K562 (cell line): ENCODE data around the gene ECSIT. TPM values are rescaled to one million over a fixed set of nuclear protein-coding genes. Genes with fewer than 3 reads are reported as not detected.

Experiments used
- BMI1 ChIP-seq: fragments of 150-350 bp; IDR thresholded peaks from 2 replicates; pipeline ENCODE4 v1.6.1; 2014; ENCODE audit warnings: low read length
- GABPB1 ChIP-seq: sonication (generic); formaldehyde crosslinking; IDR thresholded peaks from 2 replicates; pipeline ENCODE4 v1.8.0; 2022; ENCODE audit warnings: mild to moderate bottlenecking, missing genetic modification reagents
- HDGF ChIP-seq: fragments of 450-650 bp; IDR thresholded peaks from 2 replicates; pipeline ENCODE4 v1.6.1; 2016
- HEY1 ChIP-seq: fragments of 250-450 bp; sonication (Bioruptor Pico); IDR thresholded peaks from 2 replicates; pipeline ENCODE4 v1.5.0; 2020; ENCODE audit warnings: mild to moderate bottlenecking, moderate library complexity, borderline replicate concordance
- KLF13 ChIP-seq: fragments of 450-650 bp; IDR thresholded peaks from 2 replicates; pipeline ENCODE4 v1.6.1; 2016; ENCODE audit warnings: missing genetic modification characterization, low read depth, mild to moderate bottlenecking, missing compliant biosample characterization, moderate library complexity, borderline replicate concordance
- MCM7 ChIP-seq, 2 experiments: fragments of 450-650 bp; IDR thresholded peaks; 2 replicates each; pipeline ENCODE4 v1.6.1; 2016 to 2018
- NFXL1 ChIP-seq: fragments of 450-650 bp; formaldehyde crosslinking; IDR thresholded peaks from 2 replicates; pipeline ENCODE4 v1.4.0; 2021; ENCODE audit warnings: mild to moderate bottlenecking
- POLR3G ChIP-seq: IDR thresholded peaks from 2 replicates; pipeline ENCODE4 v1.6.1; 2011; ENCODE audit not compliant: insufficient read length, insufficient replicate concordance; ENCODE audit errors: extremely low read depth
- RUNX1 ChIP-seq: sonication (generic); IDR thresholded peaks from 2 replicates; pipeline ENCODE4 v1.6.1; 2016; ENCODE audit warnings: antibody characterized with exemption, low read depth
- ZNF121 ChIP-seq: sonication (generic); formaldehyde crosslinking; conservative IDR thresholded peaks from 2 replicates; pipeline ENCODE4 v1.8.0; 2022; ENCODE audit warnings: missing genetic modification reagents
- ZNF589 ChIP-seq: fragments of 200-800 bp; sonication (Bioruptor generic); IDR thresholded peaks from 2 replicates; pipeline ENCODE4 v1.6.1; 2016; ENCODE audit warnings: low read depth, missing genetic modification characterization, missing compliant biosample characterization
- polyA plus RNA-seq, 8 experiments: library from polyadenylated mRNA; depleted of rRNA in 4 of 8; stranded (reverse) in 5 of 8; unstranded in 3 of 8; fragments of >200 nt; fragmentation: Nextera tagmentation in 2 of 8; fragmentation: Illumina TruSeq in 1 of 8; extraction: Ambion mirVana in 2 of 8; extraction: Trizol in 1 of 8; gene quantifications; 2 replicates each; pipeline versions ENCODE4 v1.2.1 to v1.2.3, GENCODE V29; 2011 to 2014; ENCODE audit warnings: inconsistent platforms in 1 of 8, missing spikeins in 1 of 8
- total RNA-seq, 7 experiments: library from RNA; depleted of rRNA in 6 of 7; stranded (reverse); fragments of >200 nt in 6 of 7; fragmentation: Illumina TruSeq in 2 of 7; extraction: Trizol in 2 of 7; gene quantifications; 2 replicates each; pipeline versions ENCODE4 v1.2.1 to v1.2.3, GENCODE V29; 2011 to 2021; ENCODE audit warnings: low replicate concordance in 1 of 7
- TF ChIP-seq, protein P1 (sequence below): fragments of 250-450 bp; sonication (Bioruptor Pico); IDR thresholded peaks from 2 replicates; pipeline ENCODE4 v1.8.0; 2021; ENCODE audit warnings: mild to moderate bottlenecking, moderate library complexity
- TF ChIP-seq, protein P2 (sequence below): sonication (generic); formaldehyde crosslinking; IDR thresholded peaks from 2 replicates; pipeline ENCODE4 v1.8.1; 2022; ENCODE audit warnings: missing genetic modification reagents
- TF ChIP-seq, protein P3 (sequence below): sonication (generic); IDR thresholded peaks from 2 replicates; pipeline ENCODE4 v1.6.1; 2016
- TF ChIP-seq, protein P4 (sequence below): sonication (generic); formaldehyde crosslinking; IDR thresholded peaks from 2 replicates; pipeline ENCODE4 v1.8.1; 2022; ENCODE audit warnings: missing genetic modification reagents
- TF ChIP-seq, protein P5 (sequence below): IDR thresholded peaks from 2 replicates; pipeline ENCODE4 v1.6.1; 2011; ENCODE audit not compliant: insufficient read length; ENCODE audit errors: extremely low read depth
- TF ChIP-seq, protein P6 (sequence below): sonication (generic); formaldehyde crosslinking; IDR thresholded peaks from 2 replicates; pipeline ENCODE4 v1.8.0; 2022; ENCODE audit warnings: mild to moderate bottlenecking, missing genetic modification reagents, borderline replicate concordance
- TF ChIP-seq, protein P7 (sequence below): fragments of 450-650 bp; conservative IDR thresholded peaks from 2 replicates; pipeline ENCODE4 v1.6.1; 2016; ENCODE audit warnings: missing genetic modification characterization, low read depth, mild to moderate bottlenecking, missing compliant biosample characterization, moderate library complexity

The ECSIT gene
- total and polyA plus RNA-seq, 9 of the 15 experiments (the other 6 are each of a cell fraction or from before 2014, with no cell fraction given): 1.1 to 82.5 (median 43.9) TPM

DNA sequence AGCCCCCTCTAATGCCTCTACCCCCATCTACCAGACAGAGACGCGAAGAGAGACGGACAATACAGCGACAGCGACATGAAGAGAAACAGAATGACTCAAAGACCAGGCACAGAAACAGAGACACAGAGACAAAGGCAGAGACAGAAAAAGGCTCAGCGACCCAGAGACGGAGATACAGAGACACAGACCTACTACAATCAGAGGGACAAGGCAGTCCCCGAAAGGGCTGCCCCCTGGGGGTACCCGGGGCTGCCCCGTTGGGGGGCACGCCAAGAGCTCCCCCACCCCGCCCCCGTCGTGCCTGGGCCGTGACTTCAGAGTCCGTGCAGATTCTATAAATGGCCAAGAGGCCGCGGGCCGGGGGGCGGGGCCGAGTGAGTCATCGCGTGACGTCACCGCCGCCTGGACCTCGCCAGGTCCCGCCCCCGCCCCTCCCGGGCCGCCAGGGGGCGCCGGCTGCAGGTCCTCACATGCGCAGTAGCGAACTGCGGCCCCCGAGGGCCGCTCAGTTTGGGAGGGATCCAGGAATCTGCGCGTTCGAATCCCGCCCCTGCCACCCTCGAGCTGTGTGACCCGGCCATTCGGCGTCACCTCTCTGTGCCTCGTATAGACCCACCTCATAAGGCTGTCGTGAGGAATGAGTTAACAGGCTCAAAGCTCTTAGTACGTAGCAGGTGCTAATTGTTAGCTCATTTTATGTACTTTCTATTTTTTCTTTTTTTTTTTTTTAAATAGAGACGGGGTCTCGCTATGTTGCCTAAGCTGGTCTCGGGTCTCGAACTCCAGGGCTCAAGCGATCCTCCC lies 7.1 kb upstream of the ECSIT start (continued):
- peak; percentile 76; the same call in 1 of the 2 replicates for TF ChIP-seq KLF13 (tag)
- no peak for TF ChIP-seq ZNF589
- TF ChIP-seq NFXL1 (CRISPR knock-in tag): no peak
- TF ChIP-seq, protein P1, sequence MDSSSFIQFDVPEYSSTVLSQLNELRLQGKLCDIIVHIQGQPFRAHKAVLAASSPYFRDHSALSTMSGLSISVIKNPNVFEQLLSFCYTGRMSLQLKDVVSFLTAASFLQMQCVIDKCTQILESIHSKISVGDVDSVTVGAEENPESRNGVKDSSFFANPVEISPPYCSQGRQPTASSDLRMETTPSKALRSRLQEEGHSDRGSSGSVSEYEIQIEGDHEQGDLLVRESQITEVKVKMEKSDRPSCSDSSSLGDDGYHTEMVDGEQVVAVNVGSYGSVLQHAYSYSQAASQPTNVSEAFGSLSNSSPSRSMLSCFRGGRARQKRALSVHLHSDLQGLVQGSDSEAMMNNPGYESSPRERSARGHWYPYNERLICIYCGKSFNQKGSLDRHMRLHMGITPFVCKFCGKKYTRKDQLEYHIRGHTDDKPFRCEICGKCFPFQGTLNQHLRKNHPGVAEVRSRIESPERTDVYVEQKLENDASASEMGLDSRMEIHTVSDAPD (CRISPR knock-in tag): no peak
- TF ChIP-seq HEY1 (CRISPR knock-in tag): no peak
- TF ChIP-seq, protein P2, sequence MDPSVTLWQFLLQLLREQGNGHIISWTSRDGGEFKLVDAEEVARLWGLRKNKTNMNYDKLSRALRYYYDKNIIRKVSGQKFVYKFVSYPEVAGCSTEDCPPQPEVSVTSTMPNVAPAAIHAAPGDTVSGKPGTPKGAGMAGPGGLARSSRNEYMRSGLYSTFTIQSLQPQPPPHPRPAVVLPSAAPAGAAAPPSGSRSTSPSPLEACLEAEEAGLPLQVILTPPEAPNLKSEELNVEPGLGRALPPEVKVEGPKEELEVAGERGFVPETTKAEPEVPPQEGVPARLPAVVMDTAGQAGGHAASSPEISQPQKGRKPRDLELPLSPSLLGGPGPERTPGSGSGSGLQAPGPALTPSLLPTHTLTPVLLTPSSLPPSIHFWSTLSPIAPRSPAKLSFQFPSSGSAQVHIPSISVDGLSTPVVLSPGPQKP: no peak
- TF ChIP-seq MCM7 (IDR thresholded peaks at IDR 0.05): no peak
- TF ChIP-seq HDGF: peak; percentile 90; the same call in 1 of the 2 replicates
- TF ChIP-seq, protein P3, sequence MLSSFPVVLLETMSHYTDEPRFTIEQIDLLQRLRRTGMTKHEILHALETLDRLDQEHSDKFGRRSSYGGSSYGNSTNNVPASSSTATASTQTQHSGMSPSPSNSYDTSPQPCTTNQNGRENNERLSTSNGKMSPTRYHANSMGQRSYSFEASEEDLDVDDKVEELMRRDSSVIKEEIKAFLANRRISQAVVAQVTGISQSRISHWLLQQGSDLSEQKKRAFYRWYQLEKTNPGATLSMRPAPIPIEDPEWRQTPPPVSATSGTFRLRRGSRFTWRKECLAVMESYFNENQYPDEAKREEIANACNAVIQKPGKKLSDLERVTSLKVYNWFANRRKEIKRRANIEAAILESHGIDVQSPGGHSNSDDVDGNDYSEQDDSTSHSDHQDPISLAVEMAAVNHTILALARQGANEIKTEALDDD: no peak
- TF ChIP-seq, protein P4, sequence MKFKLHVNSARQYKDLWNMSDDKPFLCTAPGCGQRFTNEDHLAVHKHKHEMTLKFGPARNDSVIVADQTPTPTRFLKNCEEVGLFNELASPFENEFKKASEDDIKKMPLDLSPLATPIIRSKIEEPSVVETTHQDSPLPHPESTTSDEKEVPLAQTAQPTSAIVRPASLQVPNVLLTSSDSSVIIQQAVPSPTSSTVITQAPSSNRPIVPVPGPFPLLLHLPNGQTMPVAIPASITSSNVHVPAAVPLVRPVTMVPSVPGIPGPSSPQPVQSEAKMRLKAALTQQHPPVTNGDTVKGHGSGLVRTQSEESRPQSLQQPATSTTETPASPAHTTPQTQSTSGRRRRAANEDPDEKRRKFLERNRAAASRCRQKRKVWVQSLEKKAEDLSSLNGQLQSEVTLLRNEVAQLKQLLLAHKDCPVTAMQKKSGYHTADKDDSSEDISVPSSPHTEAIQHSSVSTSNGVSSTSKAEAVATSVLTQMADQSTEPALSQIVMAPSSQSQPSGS: peak; percentile 74; the same call in 1 of the 2 replicates
- TF ChIP-seq, protein P5, sequence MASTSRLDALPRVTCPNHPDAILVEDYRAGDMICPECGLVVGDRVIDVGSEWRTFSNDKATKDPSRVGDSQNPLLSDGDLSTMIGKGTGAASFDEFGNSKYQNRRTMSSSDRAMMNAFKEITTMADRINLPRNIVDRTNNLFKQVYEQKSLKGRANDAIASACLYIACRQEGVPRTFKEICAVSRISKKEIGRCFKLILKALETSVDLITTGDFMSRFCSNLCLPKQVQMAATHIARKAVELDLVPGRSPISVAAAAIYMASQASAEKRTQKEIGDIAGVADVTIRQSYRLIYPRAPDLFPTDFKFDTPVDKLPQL: no peak
- peak; percentile 77 for TF ChIP-seq GABPB1
- TF ChIP-seq, protein P6, sequence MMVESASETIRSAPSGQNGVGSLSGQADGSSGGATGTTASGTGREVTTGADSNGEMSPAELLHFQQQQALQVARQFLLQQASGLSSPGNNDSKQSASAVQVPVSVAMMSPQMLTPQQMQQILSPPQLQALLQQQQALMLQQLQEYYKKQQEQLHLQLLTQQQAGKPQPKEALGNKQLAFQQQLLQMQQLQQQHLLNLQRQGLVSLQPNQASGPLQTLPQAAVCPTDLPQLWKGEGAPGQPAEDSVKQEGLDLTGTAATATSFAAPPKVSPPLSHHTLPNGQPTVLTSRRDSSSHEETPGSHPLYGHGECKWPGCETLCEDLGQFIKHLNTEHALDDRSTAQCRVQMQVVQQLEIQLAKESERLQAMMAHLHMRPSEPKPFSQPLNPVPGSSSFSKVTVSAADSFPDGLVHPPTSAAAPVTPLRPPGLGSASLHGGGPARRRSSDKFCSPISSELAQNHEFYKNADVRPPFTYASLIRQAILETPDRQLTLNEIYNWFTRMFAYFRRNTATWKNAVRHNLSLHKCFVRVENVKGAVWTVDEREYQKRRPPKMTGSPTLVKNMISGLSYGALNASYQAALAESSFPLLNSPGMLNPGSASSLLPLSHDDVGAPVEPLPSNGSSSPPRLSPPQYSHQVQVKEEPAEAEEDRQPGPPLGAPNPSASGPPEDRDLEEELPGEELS (CRISPR knock-in tag): no peak
- no peak for TF ChIP-seq POLR3G
- TF ChIP-seq, protein P7, sequence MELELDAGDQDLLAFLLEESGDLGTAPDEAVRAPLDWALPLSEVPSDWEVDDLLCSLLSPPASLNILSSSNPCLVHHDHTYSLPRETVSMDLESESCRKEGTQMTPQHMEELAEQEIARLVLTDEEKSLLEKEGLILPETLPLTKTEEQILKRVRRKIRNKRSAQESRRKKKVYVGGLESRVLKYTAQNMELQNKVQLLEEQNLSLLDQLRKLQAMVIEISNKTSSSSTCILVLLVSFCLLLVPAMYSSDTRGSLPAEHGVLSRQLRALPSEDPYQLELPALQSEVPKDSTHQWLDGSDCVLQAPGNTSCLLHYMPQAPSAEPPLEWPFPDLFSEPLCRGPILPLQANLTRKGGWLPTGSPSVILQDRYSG (tag): peak; percentile 66; the same call in 1 of the 2 replicates
- no peak for TF ChIP-seq BMI1
- TF ChIP-seq ZNF121: no peak
- no peak for TF ChIP-seq RUNX1
